HFFc6 (cell line): ENCODE measurements around the gene CAST. TPM values are rescaled to one million over a fixed set of nuclear protein-coding genes. Genes with fewer than 3 reads are reported as not detected.

Experiments used
- DNase-seq: peaks from one replicate; pipeline ENCODE4 v3.0.0-alpha.2; 2018
- H3K27ac Mint-ChIP-seq: 2 replicates; pipeline ENCODE4 v1.8.0; 2020; ENCODE audit warnings: mild to moderate bottlenecking, mixed read lengths
- H3K27me3 Mint-ChIP-seq: 2 replicates; pipeline ENCODE4 v1.8.0; 2021; ENCODE audit warnings: mild to moderate bottlenecking, moderate library complexity, mixed read lengths; ENCODE audit not compliant: insufficient read depth
- H3K36me3 Mint-ChIP-seq: 2 replicates; pipeline ENCODE4 v1.8.0; 2021; ENCODE audit warnings: low read depth, mixed read lengths
- H3K4me1 Mint-ChIP-seq: 2 replicates; pipeline ENCODE4 v1.8.0; 2020; ENCODE audit warnings: low read depth, mixed read lengths
- H3K4me3 Mint-ChIP-seq: 2 replicates; pipeline ENCODE4 v1.8.0; 2020; ENCODE audit warnings: mild to moderate bottlenecking, moderate library complexity, mixed read lengths
- H3K9me3 Mint-ChIP-seq: 2 replicates; pipeline ENCODE4 v1.8.0; 2020; ENCODE audit warnings: mild to moderate bottlenecking, mixed read lengths
- total RNA-seq, 6 experiments: library from RNA; stranded (reverse); fragmentation: NEBNext Ultra II Directional; extraction: Animal tissue kit (Norgen Biotek cat#: 25700); gene quantifications; 2 replicates in 1 of 6; 3 replicates in 5 of 6; pipeline ENCODE4 v1.2.3, GENCODE V29; 2021
- TF ChIP-seq, protein P1 (sequence below): fragments of 200-600 bp; sonication (generic); IDR thresholded peaks from 2 replicates; pipeline ENCODE4 v1.5.0; 2021; ENCODE audit warnings: antibody characterized with exemption, mild to moderate bottlenecking

Gene CAST
- total RNA-seq, 6 experiments from 2014 or later: 274 to 342 (median 322) TPM

DNA sequence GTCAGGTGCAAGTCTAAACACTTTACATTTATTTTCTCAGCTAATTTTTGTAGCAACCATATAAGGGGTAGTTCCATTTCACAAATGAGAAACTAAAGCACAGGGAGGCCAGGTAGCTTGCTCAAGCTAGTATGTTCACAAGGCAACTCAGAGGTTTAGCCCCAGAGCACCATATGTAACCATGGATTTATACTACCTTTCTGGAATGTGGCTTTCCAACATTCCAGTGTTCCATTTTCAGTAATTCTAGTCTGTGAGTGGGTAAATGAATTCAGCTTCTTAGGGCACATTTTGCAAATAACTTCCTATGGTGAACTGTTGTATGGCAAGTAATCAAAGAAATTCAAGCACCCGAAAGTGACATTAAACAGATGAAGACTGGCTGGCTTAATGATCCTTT lies 25.0 kb upstream of the CAST start:
- H3K4me1 Mint-ChIP-seq: peaks cover 36% of the 10 kb centered on the region
- H3K4me3 Mint-ChIP-seq: no peak overlapping the region
- no peak overlapping the region for H3K27ac Mint-ChIP-seq
- DNase-seq: no peak
- TF ChIP-seq, protein P1, sequence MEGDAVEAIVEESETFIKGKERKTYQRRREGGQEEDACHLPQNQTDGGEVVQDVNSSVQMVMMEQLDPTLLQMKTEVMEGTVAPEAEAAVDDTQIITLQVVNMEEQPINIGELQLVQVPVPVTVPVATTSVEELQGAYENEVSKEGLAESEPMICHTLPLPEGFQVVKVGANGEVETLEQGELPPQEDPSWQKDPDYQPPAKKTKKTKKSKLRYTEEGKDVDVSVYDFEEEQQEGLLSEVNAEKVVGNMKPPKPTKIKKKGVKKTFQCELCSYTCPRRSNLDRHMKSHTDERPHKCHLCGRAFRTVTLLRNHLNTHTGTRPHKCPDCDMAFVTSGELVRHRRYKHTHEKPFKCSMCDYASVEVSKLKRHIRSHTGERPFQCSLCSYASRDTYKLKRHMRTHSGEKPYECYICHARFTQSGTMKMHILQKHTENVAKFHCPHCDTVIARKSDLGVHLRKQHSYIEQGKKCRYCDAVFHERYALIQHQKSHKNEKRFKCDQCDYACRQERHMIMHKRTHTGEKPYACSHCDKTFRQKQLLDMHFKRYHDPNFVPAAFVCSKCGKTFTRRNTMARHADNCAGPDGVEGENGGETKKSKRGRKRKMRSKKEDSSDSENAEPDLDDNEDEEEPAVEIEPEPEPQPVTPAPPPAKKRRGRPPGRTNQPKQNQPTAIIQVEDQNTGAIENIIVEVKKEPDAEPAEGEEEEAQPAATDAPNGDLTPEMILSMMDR: no peak
- H3K36me3 Mint-ChIP-seq: no peaks in the 10 kb centered on the region
- H3K27me3 Mint-ChIP-seq: peaks cover 2% of the 10 kb centered on the region
- no peaks in the 10 kb centered on the region for H3K9me3 Mint-ChIP-seq

DNA sequence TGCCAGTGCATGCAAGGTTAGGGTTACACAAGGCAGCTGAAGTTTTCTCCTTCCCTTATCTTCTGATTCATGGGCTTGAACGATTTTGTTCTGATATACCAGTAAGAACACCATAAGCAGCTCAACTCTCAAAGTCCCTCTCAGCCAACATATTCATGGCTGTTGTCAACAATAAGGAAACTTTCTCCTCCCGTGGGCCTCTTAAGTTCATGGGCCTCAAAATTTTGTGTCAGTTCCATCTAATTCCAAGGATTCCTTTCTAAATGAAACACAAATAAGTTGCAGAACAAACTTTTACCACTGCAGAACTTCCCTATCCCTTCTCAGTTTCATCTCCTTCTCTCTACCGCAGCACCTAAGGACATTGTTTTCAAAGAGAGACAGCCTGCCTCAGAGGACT lies 23.6 kb upstream of the CAST start:
- Mint-ChIP-seq H3K9me3 (no peaks in the 10 kb centered on the region), H3K4me3 (no peak overlapping the region), H3K27ac (no peak overlapping the region; the same call in 1 of the 2 replicates), H3K36me3 (no peaks in the 10 kb centered on the region), H3K4me1 (peaks cover 32% of the 10 kb centered on the region), H3K27me3 (peaks cover 2% of the 10 kb centered on the region)
- no peak for DNase-seq
- TF ChIP-seq, protein P1: no peak

DNA sequence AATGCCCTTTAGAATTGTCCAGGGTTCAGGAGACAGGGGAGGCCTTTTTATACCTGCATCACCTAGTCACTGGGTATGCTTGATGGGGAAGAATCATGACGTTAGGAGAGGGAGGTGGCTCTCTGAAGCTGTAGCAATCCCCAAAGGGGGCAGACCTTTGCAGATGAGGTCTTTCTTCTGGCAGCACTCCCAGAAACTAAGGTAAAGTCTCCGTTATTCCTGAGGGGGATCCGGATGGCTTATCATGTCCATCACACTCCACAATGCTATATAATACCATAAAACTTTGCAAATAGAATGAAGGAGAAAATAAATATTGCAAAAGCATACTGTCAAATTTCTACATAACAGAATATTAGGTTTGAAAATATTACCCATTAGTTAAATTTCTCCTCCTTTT lies 21.5 kb upstream of the CAST start:
- H3K4me3 Mint-ChIP-seq: no peak overlapping the region
- peaks cover 21% of the 10 kb centered on the region for H3K4me1 Mint-ChIP-seq
- H3K27ac Mint-ChIP-seq: no peak overlapping the region
- H3K9me3 Mint-ChIP-seq: no peaks in the 10 kb centered on the region
- TF ChIP-seq, protein P1: no peak
- no peak for DNase-seq
- H3K36me3 Mint-ChIP-seq: no peaks in the 10 kb centered on the region
- H3K27me3 Mint-ChIP-seq: peaks cover 2% of the 10 kb centered on the region

DNA sequence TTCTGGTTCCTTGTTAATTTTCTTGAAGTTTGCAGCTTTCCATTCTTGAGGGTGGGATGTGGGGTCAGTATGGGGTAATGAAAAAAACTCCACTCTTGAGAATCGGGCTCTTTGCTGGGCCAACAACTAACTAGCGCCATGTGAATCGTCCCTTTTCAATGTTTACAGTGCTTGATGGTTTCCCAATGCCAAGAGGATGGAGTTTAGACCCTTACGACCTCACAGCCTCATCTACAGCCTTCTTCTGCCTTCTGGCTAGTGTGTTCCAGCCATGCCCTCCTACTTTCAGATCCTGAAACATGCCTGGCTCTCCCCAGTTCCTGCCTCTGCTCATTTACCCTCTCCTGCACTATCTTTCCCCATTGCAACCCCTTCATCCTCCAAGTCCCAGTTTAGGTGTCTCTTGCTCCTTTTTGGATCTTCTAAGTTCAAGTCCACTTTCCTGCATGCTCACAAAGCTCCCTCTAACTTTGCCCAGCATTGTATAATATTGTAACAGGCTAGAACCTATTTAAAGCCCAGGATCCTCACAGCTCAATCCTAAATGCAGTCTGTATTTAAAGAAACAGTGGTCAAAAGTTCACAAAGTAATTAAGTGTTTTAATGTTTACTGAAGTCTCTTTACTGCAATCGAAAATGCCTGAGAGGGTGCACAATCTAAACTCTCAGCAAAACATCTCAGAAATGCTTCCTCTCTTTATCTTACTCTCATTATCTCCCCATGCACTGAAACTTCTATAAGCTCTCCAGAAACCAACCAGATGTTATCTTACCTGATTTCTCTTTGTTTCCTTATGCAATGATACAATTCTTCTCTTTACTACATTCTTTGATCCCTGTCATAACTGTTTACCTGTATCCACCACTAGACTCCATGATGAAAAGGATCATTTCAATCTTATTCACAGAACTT lies 20.6 kb upstream of the CAST start:
- H3K36me3 Mint-ChIP-seq: no peaks in the 10 kb centered on the region
- H3K27me3 Mint-ChIP-seq: peaks cover 2% of the 10 kb centered on the region
- H3K27ac Mint-ChIP-seq: no peak overlapping the region
- peaks cover 21% of the 10 kb centered on the region for H3K4me1 Mint-ChIP-seq
- DNase-seq: no peak
- H3K9me3 Mint-ChIP-seq: no peaks in the 10 kb centered on the region
- no peak overlapping the region for H3K4me3 Mint-ChIP-seq
- TF ChIP-seq, protein P1: no peak

DNA sequence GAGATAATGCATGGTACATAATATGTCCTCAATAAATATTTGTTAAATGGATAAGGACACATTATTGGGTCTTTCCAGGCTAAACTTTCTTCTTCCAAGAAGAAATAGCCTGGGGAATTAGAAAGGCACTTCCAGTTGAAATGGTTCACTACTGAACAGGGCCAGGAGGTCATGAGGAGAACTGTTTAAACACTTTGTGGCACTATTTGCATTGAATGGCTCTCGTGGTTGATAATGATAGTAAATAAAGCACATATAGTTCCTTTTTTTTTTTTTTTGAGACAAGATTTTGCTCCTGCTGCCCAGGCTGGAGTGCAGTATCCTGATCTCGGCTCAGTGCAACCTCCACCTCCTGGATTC lies 19.9 kb upstream of the CAST start:
- Mint-ChIP-seq H3K27me3 (peaks cover 2% of the 10 kb centered on the region), H3K4me1 (peaks cover 21% of the 10 kb centered on the region), H3K4me3 (no peak overlapping the region), H3K27ac (no peak overlapping the region), H3K36me3 (no peaks in the 10 kb centered on the region), H3K9me3 (no peaks in the 10 kb centered on the region)
- DNase-seq: no peak
- TF ChIP-seq, protein P1: no peak
